ENCODE data around the gene MTFMT. TPM values are rescaled to one million over a fixed set of nuclear protein-coding genes. Genes with fewer than 3 reads are reported as not detected.

The MTFMT gene
- total and polyA plus RNA-seq, 7 experiments from 2014 or later, result 7.1 to 24.8 (median 18.1) TPM

DNA sequence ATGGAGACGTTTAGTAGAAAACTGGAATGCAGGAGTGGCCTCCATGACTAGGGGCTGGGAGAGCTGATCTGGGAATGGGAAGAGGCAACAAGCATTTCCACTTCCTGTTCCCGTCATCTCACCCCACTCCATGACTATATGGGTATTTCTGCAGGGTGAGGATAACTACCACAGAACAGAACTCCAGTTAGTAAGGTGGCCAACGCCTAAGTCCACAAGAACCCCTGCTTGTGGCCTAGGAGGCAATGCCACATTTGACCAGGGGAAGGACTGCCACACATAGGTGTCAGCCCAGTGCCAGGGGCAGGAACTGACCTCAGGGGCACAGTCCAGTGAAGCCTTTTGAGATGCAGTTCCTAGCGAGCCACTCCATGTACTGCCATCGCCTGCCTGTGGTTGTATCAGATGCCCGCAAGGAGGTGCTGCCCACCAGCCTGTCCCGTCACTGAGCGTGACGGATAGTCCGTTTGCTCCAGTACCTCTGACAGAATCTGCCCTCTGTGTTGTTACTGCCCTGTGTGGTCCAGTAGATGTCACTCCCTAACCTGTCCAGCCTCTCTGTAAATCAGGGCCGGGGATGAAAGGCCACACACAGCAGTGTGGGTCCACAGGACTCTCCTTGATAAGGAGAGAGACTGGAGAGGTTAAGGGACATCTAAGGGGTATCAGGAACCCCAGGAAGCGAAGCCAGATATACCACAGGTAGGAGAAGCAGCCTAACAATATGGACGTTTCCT is 3.5 kb upstream of the MTFMT start:
- Histone ChIP-seq H3K36me3 (ENCODE audit: control insufficient read depth in 2 of 3, insufficient read depth in 3 of 3, low read length in 3 of 3) (peaks cover 0 to 4% (median 0%) of the 10 kb centered on the region in 3 experiments), H3K4me3 (ENCODE audit: low read length) (no peak overlapping the region), H3K9me3 (ENCODE audit: control insufficient read depth in 2 of 3, low read length in 3 of 3) (no peaks in the 10 kb centered on the region), H3K27ac (ENCODE audit: low read depth, low read length) (no peak overlapping the region), H3K27me3 (ENCODE audit: control insufficient read depth in 2 of 2, insufficient read depth in 2 of 2, low read length in 2 of 2) (no peaks in the 10 kb centered on the region), H3K4me1 (ENCODE audit: control insufficient read depth in 2 of 2, insufficient read depth in 2 of 2, low read length in 2 of 2) (peaks cover 5 to 6% of the 10 kb centered on the region in 2 donors)
- POLR2A ChIA-PET, result interaction anchor here (0.6 to 1.5 kb wide), 2 partner anchors 265 to 1264 kb away, joined by 3 to 6 read pairs; no protein-coding TSS in a partner anchor
- DNase-seq, result peak in 3 of 9 donors; percentile 20 to 29 (median 21)
- no peaks in the 10 kb centered on the region for H3K9me3 Mint-ChIP-seq
- no peaks in the 10 kb centered on the region for H3K36me3 Mint-ChIP-seq
- ATAC-seq, result peak; percentile 59
- peaks cover 14 to 32% (median 20%) of the 10 kb centered on the region in 7 donors for H3K4me1 Mint-ChIP-seq
- peak overlapping the region in 4 of 10 donors; percentile 3 to 38 (median 26) for H3K4me3 Mint-ChIP-seq
- intact Hi-C loops (cut with micrococcal nuclease), result loop anchor here in 1 of 2 donors (1.0 kb wide), 4 partner anchors 45 to 352 kb away; partner anchors contain the start of gene CLPX
- no peak overlapping the region for H3K27ac Mint-ChIP-seq
- CTCF ChIA-PET, result interaction anchor here (0.6 to 1.2 kb wide), 4 partner anchors 10 to 265 kb away, joined by 3 to 11 read pairs (median 5); no protein-coding TSS in a partner anchor
- peaks cover 4 to 34% (median 11%) of the 10 kb centered on the region in 5 donors for H3K27me3 Mint-ChIP-seq

DNA sequence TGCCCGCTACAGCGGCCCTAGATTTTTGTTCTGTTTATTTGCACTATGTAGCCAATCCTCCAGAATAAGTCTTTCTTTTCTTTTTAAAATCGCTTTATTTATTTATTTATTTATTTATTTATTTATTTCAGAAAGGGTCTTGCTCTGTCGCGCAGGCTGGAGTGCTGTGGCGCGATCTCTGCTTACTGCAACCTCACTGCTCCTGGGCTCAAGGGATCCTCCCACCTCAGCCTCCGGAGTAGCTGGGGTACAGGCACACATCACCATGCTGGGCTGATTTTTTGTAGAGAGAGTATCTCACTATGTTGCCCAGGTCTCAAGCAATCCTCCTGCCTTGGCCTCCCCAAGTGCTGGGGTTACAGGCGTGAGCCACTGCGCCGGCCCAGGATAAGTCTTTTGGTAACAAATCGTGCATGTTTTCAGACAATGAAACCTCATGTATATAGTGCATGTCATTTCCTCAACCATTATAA is 333 bp upstream of the MTFMT start:
- H3K27ac Mint-ChIP-seq, result peak overlapping the region in 5 of 9 donors; percentile 22 to 75 (median 54)
- CTCF ChIA-PET, result no interaction called here

DNA sequence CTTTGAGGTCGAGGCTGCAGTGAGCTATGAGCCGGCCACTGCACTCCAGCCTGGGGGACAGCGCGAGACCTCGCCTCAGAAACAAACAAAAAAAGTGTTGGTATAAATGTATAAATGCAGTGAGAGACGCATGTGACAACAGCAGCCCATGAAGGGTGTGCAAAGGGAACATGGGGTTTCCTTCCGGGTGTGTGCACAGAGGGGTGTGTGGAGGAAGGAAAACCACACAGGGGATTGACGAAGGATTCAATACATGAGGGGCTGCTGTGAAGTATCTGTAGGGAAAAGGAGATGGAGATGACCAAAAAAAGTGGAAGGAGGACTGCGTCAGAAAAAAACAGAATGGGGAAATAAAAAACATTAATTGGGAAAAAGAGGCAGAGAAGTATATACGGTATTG is 1.1 kb downstream of the MTFMT start:
- ATAC-seq (no peak), DNase-seq (peak in 2 of 9 donors; percentile 18 to 22)
- H3K4me1 ChIP-seq (ENCODE audit: control insufficient read depth in 2 of 2, insufficient read depth in 2 of 2, low read length in 2 of 2), result peaks cover 9 to 10% of the 10 kb centered on the region in 2 donors
- peak overlapping the region; percentile 90 for H3K4me3 ChIP-seq (ENCODE audit: low read length)
- H3K27me3 ChIP-seq (ENCODE audit: control insufficient read depth in 2 of 2, insufficient read depth in 2 of 2, low read length in 2 of 2), result no peaks in the 10 kb centered on the region
- intact Hi-C loops (cut with micrococcal nuclease), result loop anchor here in 1 of 2 donors (2.0 to 5.0 kb wide), 3 partner anchors 20 to 276 kb away; partner anchors contain the start of gene RNU5B-1
- H3K36me3 ChIP-seq (ENCODE audit: control insufficient read depth in 2 of 3, insufficient read depth in 3 of 3, low read length in 3 of 3), result peaks cover 0 to 30% (median 4%) of the 10 kb centered on the region in 3 experiments
- peak overlapping the region; percentile 76 for H3K27ac ChIP-seq (ENCODE audit: low read depth, low read length)
- H3K4me1 Mint-ChIP-seq, result peaks cover 13 to 40% (median 28%) of the 10 kb centered on the region in 7 donors
- H3K4me3 Mint-ChIP-seq, result peak overlapping the region; percentile 83 to 98 (median 93)
- H3K27ac Mint-ChIP-seq, result peak overlapping the region; percentile 11 to 95 (median 79)
- no peaks in the 10 kb centered on the region for H3K9me3 ChIP-seq (ENCODE audit: control insufficient read depth in 2 of 3, low read length in 3 of 3)
- H3K27me3 Mint-ChIP-seq, result peaks cover 4 to 28% (median 10%) of the 10 kb centered on the region in 5 donors
- peaks cover 3 to 23% (median 10%) of the 10 kb centered on the region in 5 donors for H3K36me3 Mint-ChIP-seq
- POLR2A ChIA-PET, result interaction anchor here (0.6 kb wide), 1 partner anchor 35 kb away, joined by 3 read pairs; no protein-coding TSS in a partner anchor
- CTCF ChIA-PET, result no interaction called here
- H3K9me3 Mint-ChIP-seq, result no peaks in the 10 kb centered on the region

More for the DNA sequence above, 333 bp upstream of the MTFMT start:
- peaks cover 9 to 10% of the 10 kb centered on the region in 2 donors for H3K4me1 ChIP-seq (ENCODE audit: control insufficient read depth in 2 of 2, insufficient read depth in 2 of 2, low read length in 2 of 2)
- ATAC-seq, result no peak
- H3K9me3 ChIP-seq (ENCODE audit: control insufficient read depth in 2 of 3, low read length in 3 of 3), result no peaks in the 10 kb centered on the region
- peak overlapping the region; percentile 67 to 94 (median 84) for H3K4me3 Mint-ChIP-seq
- peaks cover 15 to 43% (median 33%) of the 10 kb centered on the region in 7 donors for H3K4me1 Mint-ChIP-seq
- peaks cover 2 to 12% (median 2%) of the 10 kb centered on the region in 5 donors for H3K36me3 Mint-ChIP-seq
- H3K4me3 ChIP-seq (ENCODE audit: low read length), result peak overlapping the region; percentile 90
- POLR2A ChIA-PET, result interaction anchor here (0.6 kb wide), 1 partner anchor 24 kb away, joined by 3 read pairs; no protein-coding TSS in a partner anchor
- H3K27ac ChIP-seq (ENCODE audit: low read depth, low read length), result peak overlapping the region; percentile 76
- peaks cover 0 to 19% (median under 1%) of the 10 kb centered on the region in 3 experiments for H3K36me3 ChIP-seq (ENCODE audit: control insufficient read depth in 2 of 3, insufficient read depth in 3 of 3, low read length in 3 of 3)
- peaks cover 4 to 28% (median 11%) of the 10 kb centered on the region in 5 donors for H3K27me3 Mint-ChIP-seq
- no peaks in the 10 kb centered on the region for H3K9me3 Mint-ChIP-seq
- H3K27me3 ChIP-seq (ENCODE audit: control insufficient read depth in 2 of 2, insufficient read depth in 2 of 2, low read length in 2 of 2), result no peaks in the 10 kb centered on the region
- intact Hi-C loops (cut with micrococcal nuclease), result loop anchor here (1.0 to 5.0 kb wide), 8 partner anchors 19 to 356 kb away; partner anchors contain the start of genes RNU5A-1 (in 2 of the 2), CLPX (in 1 of the 2), RNU5B-1 (in 1 of the 2) and SPG21 (in 1 of the 2)
- DNase-seq, result no peak

DNA sequence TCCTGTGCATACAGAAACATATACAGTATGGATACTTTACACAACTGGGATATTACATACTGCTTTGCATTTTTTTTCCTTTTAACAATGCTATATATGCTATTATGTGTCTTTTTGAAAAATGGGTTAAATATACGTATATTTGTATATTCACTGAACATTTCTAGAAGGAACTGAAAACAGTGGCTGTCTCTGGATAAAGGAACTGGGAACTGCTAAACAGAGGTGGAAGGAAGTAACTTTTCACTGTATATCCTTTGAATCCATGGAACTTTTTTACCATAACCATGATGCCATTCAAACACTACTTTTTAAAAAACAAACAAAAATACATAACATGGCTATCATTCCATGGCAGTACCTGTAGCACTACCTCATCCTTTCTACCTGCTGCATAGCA is 1.8 kb downstream of the MTFMT start:
- peaks cover 10 to 36% (median 23%) of the 10 kb centered on the region in 7 donors for H3K4me1 Mint-ChIP-seq
- intact Hi-C loops (cut with micrococcal nuclease), result loop anchor here in 1 of 2 donors (5.0 kb wide), 1 partner anchor 190 kb away; no protein-coding TSS in a partner anchor
- peak overlapping the region; percentile 83 to 98 (median 93) for H3K4me3 Mint-ChIP-seq
- H3K36me3 ChIP-seq (ENCODE audit: control insufficient read depth in 2 of 3, insufficient read depth in 3 of 3, low read length in 3 of 3), result peaks cover 0 to 30% (median 4%) of the 10 kb centered on the region in 3 experiments
- no peaks in the 10 kb centered on the region for H3K27me3 ChIP-seq (ENCODE audit: control insufficient read depth in 2 of 2, insufficient read depth in 2 of 2, low read length in 2 of 2)
- no peak overlapping the region for H3K4me3 ChIP-seq (ENCODE audit: low read length)
- peaks cover 3 to 28% (median 10%) of the 10 kb centered on the region in 5 donors for H3K36me3 Mint-ChIP-seq
- no peaks in the 10 kb centered on the region for H3K9me3 ChIP-seq (ENCODE audit: control insufficient read depth in 2 of 3, low read length in 3 of 3)
- H3K9me3 Mint-ChIP-seq, result no peaks in the 10 kb centered on the region
- no peak for DNase-seq
- H3K27ac ChIP-seq (ENCODE audit: low read depth, low read length), result peak overlapping the region; percentile 76
- no peak for ATAC-seq
- CTCF ChIA-PET, result interaction anchor here (0.6 kb wide), 1 partner anchor 34 kb away, joined by 5 read pairs; no protein-coding TSS in a partner anchor
- POLR2A ChIA-PET, result no interaction called here
- peaks cover 9 to 10% of the 10 kb centered on the region in 2 donors for H3K4me1 ChIP-seq (ENCODE audit: control insufficient read depth in 2 of 2, insufficient read depth in 2 of 2, low read length in 2 of 2)
- peak overlapping the region in 2 of 9 donors; percentile 75 to 85 for H3K27ac Mint-ChIP-seq
- peaks cover 4 to 24% (median 7%) of the 10 kb centered on the region in 5 donors for H3K27me3 Mint-ChIP-seq

DNA sequence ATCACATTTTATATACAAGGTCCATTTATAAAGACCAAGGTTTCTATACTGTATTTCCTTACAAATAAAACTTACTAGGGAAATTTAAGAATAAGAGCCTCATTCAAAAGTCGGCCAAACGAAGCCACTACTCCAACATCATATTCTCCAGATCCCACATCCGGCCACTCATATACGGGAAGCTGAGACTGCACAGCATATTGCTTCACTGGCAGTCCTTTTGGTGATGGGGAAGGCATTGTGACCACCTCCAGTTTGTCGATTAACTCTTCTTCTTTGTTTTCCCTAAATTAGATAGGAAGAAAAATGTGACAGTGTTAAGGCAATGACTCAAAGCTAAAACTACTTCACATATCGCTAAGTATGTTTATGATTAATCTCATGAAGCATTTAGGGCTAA is 2.7 kb downstream of the MTFMT start:
- CTCF ChIA-PET, result interaction anchor here (0.6 kb wide), 1 partner anchor 35 kb away, joined by 5 read pairs; no protein-coding TSS in a partner anchor
- Mint-ChIP-seq H3K4me1 (peaks cover 10 to 31% (median 18%) of the 10 kb centered on the region in 7 donors), H3K4me3 (peak overlapping the region in 3 of 10 donors; percentile 7 to 24 (median 17)), H3K36me3 (peaks cover 3 to 28% (median 10%) of the 10 kb centered on the region in 5 donors), H3K9me3 (no peaks in the 10 kb centered on the region), H3K27ac (peak overlapping the region in 2 of 9 donors; percentile 48 to 84), H3K27me3 (peaks cover 0 to 16% (median 0%) of the 10 kb centered on the region in 5 donors)
- Histone ChIP-seq H3K36me3 (ENCODE audit: control insufficient read depth in 2 of 3, insufficient read depth in 3 of 3, low read length in 3 of 3) (peaks cover 0 to 30% (median 4%) of the 10 kb centered on the region in 3 experiments), H3K9me3 (ENCODE audit: control insufficient read depth in 2 of 3, low read length in 3 of 3) (no peaks in the 10 kb centered on the region), H3K27ac (ENCODE audit: low read depth, low read length) (no peak overlapping the region), H3K4me1 (ENCODE audit: control insufficient read depth in 2 of 2, insufficient read depth in 2 of 2, low read length in 2 of 2) (peaks cover 9 to 10% of the 10 kb centered on the region in 2 donors), H3K4me3 (ENCODE audit: low read length) (no peak overlapping the region), H3K27me3 (ENCODE audit: control insufficient read depth in 2 of 2, insufficient read depth in 2 of 2, low read length in 2 of 2) (no peaks in the 10 kb centered on the region)
- ATAC-seq (no peak), DNase-seq (no peak)
- intact Hi-C loops (cut with micrococcal nuclease), result loop anchor here in 1 of 2 donors (5.0 kb wide), 1 partner anchor 189 kb away; no protein-coding TSS in a partner anchor
- POLR2A ChIA-PET, result no interaction called here

DNA sequence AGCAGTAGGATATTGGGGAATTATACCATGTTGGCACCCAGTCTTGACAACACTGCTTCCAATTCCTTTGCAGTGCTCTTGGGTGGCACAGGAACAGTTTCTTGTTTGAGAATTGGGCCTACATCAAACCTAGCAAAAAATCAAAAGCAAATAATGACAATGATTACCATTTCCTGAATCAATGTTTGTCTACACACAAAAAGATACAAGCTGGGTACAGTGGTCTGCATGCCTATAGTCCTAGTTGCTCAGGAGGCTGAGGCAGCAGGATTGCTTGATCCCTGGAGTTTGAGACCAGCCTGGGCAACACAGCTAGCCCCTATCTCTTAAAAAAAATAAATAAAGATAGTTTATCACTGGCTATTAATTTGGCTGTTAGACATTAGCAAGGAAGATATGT is 8.0 kb downstream of the MTFMT start:
- peaks cover 8 to 55% (median 27%) of the 10 kb centered on the region in 5 donors for H3K36me3 Mint-ChIP-seq
- H3K36me3 ChIP-seq (ENCODE audit: control insufficient read depth in 2 of 3, insufficient read depth in 3 of 3, low read length in 3 of 3), result peaks cover 0 to 53% (median 11%) of the 10 kb centered on the region in 3 experiments
- intact Hi-C loops (cut with micrococcal nuclease), result no loop called here

More for the DNA sequence above, 8.0 kb downstream of the MTFMT start:
- ATAC-seq, result no peak
- Histone ChIP-seq H3K27ac (ENCODE audit: low read depth, low read length) (no peak overlapping the region), H3K4me1 (ENCODE audit: control insufficient read depth in 2 of 2, insufficient read depth in 2 of 2, low read length in 2 of 2) (no peaks in the 10 kb centered on the region), H3K4me3 (ENCODE audit: low read length) (no peak overlapping the region), H3K9me3 (ENCODE audit: control insufficient read depth in 2 of 3, low read length in 3 of 3) (no peaks in the 10 kb centered on the region), H3K27me3 (ENCODE audit: control insufficient read depth in 2 of 2, insufficient read depth in 2 of 2, low read length in 2 of 2) (no peaks in the 10 kb centered on the region)
- Mint-ChIP-seq H3K27me3 (no peaks in the 10 kb centered on the region), H3K9me3 (no peaks in the 10 kb centered on the region), H3K4me1 (peaks cover 0 to 28% (median 7%) of the 10 kb centered on the region in 7 donors), H3K4me3 (no peak overlapping the region), H3K27ac (no peak overlapping the region)
- no peak for DNase-seq
- POLR2A ChIA-PET, result no interaction called here
- CTCF ChIA-PET, result no interaction called here
